Measurements from ENCODE around the gene PRUNE2.

DNA sequence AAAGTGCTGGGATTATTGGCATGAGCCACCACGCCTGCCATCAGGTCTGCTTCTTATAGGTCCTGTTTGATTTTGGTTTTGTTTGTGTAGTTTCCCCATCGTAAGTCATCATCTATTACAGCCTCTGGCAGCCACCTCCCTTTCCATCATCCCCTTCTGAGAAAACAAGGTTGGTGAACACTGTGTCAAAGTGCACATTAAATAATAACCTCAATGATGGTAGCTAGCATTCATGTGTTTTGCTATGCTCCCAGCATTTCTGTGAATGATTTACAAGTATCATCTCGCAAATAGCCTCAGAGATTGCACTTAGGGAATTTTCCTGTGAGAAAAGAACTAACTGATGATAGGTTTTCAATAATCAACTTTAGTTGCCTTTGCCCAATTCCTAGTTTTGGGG lies 9.9 kb downstream of the PRUNE2 start:
- no peak for TF ChIP-seq POLR2G (IDR thresholded peaks at IDR 0.05; ENCODE audit: low read depth, low read length)
- no peak for TF ChIP-seq YY1 (IDR thresholded peaks at IDR 0.05; ENCODE audit: borderline replicate concordance in 1 of 3, control insufficient read depth in 1 of 3, extremely low read depth in 1 of 3, insufficient read depth in 3 of 3, insufficient read length in 1 of 3, insufficient replicate concordance in 2 of 3, low read depth in 1 of 3, low read length in 2 of 3)
- no peak for TF ChIP-seq RB1 (IDR thresholded peaks at IDR 0.05; ENCODE audit: low read depth)
- no peak for TF ChIP-seq ZNF76 (CRISPR knock-in tag; IDR thresholded peaks at IDR 0.05; ENCODE audit: borderline replicate concordance)
- no peak for TF ChIP-seq PTRF (tag; IDR thresholded peaks at IDR 0.05)
- TF ChIP-seq NFYB (IDR thresholded peaks at IDR 0.05; ENCODE audit: extremely low read depth, insufficient read length) = no peak
- no peak for TF ChIP-seq SMC3 (conservative IDR thresholded peaks at IDR 0.05; ENCODE audit: insufficient read depth, low read depth, low read length)
- TF ChIP-seq, protein P1, sequence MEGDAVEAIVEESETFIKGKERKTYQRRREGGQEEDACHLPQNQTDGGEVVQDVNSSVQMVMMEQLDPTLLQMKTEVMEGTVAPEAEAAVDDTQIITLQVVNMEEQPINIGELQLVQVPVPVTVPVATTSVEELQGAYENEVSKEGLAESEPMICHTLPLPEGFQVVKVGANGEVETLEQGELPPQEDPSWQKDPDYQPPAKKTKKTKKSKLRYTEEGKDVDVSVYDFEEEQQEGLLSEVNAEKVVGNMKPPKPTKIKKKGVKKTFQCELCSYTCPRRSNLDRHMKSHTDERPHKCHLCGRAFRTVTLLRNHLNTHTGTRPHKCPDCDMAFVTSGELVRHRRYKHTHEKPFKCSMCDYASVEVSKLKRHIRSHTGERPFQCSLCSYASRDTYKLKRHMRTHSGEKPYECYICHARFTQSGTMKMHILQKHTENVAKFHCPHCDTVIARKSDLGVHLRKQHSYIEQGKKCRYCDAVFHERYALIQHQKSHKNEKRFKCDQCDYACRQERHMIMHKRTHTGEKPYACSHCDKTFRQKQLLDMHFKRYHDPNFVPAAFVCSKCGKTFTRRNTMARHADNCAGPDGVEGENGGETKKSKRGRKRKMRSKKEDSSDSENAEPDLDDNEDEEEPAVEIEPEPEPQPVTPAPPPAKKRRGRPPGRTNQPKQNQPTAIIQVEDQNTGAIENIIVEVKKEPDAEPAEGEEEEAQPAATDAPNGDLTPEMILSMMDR (IDR thresholded peaks at IDR 0.05 in 2 of 3, conservative IDR thresholded peaks at IDR 0.05 in 1 of 3; ENCODE audit: insufficient read depth in 2 of 3, low read depth in 1 of 3, low read length in 3 of 3) = no peak
- no peak for TF ChIP-seq ZNF124 (CRISPR knock-in tag; IDR thresholded peaks at IDR 0.05)
- no peak for TF ChIP-seq JUN (IDR thresholded peaks at IDR 0.05; ENCODE audit: borderline replicate concordance, low read depth, low read length)
- TF ChIP-seq JUN (CRISPR knock-in tag; IDR thresholded peaks at IDR 0.05; ENCODE audit: borderline replicate concordance) = no peak
- TF ChIP-seq FOXA1 (IDR thresholded peaks at IDR 0.05; ENCODE audit: borderline replicate concordance) = no peak

All from K562 (cell line).